Activated naive CD4-positive, alpha-beta T cell treated with anti-CD3 and anti-CD28 coated beads for 36 hours (primary cell): ENCODE results near the gene PIEZO1. TPM values are rescaled to one million over a fixed set of nuclear protein-coding genes. Genes with fewer than 3 reads are reported as not detected.
"Not testable (repeated sequence)": the region's sequence is repeated elsewhere in the genome, so short reads cannot be mapped to it uniquely, and the experiment has no call there.

ENCODE experiments used
- CTCF ChIA-PET: fragments of 350-600 bp; sonication (Branson Sonifier 250); formaldehyde crosslinking; loops from one replicate; lab custom pipeline; 2021; ENCODE audit warnings: antibody characterized with exemption; lab: Charles Lee
- DNase-seq: peaks from one replicate; pipeline ENCODE4 v3.0.0-alpha.2; 2020
- H3K27ac Mint-ChIP-seq: one replicate; pipeline ENCODE4 v1.8.0; 2021; ENCODE audit warnings: mild to moderate bottlenecking, mixed read lengths
- H3K27me3 Mint-ChIP-seq: one replicate; pipeline ENCODE4 v1.8.0; 2021; ENCODE audit warnings: low read depth, mixed read lengths
- H3K36me3 Mint-ChIP-seq: one replicate; pipeline ENCODE4 v1.8.0; 2021; ENCODE audit warnings: low read depth, mixed read lengths
- H3K4me1 Mint-ChIP-seq: one replicate; pipeline ENCODE4 v1.8.0; 2021; ENCODE audit warnings: low read depth, mixed read lengths
- H3K4me3 Mint-ChIP-seq: one replicate; pipeline ENCODE4 v1.8.0; 2021; ENCODE audit warnings: mild to moderate bottlenecking, moderate library complexity, mixed read lengths
- H3K9me3 Mint-ChIP-seq: one replicate; pipeline ENCODE4 v1.8.0; 2021; ENCODE audit warnings: mixed read lengths
- intact Hi-C: fragments of 100-400 bp; cut with micrococcal nuclease; formaldehyde crosslinking; loops from one replicate; pipeline ENCODE4 v1.15.1; 2023
- total RNA-seq, 2 experiments: library from RNA; stranded (reverse); gene quantifications; one replicate each; pipeline ENCODE4 v1.2.3, GENCODE V29; 2021

PIEZO1 gene
- total RNA-seq, 2 experiments from 2014 or later: 78.2 to 80.1 TPM

DNA sequence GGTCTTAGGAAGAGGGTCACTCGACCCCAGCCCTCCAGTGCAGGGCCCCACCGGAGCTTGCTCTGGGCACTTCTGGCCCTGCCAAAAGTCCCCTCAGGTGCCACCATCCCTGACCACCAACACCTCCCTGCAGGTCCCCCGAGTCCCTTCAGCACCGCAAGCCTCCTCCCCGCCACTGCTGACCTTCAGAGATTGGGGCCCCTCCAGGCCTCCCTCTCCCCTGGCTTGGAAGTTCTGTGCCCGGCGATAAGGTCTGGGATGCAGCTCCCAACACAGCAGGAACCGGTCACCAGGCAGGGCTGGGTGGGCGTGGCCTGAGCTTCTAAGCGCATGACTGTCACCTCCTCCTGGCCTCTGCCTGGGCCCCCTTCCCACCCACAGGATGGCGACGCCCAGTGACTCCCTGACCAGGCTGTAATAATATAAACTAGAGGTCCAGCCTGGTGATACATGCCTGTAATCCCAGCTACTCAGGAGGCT lies 11.2 kb downstream of the PIEZO1 start:
- CTCF ChIA-PET: no interaction called here
- no peak overlapping the region for H3K27ac Mint-ChIP-seq
- peaks cover 23% of the 10 kb centered on the region for H3K4me1 Mint-ChIP-seq
- no peak overlapping the region for H3K4me3 Mint-ChIP-seq
- no peaks in the 10 kb centered on the region for H3K36me3 Mint-ChIP-seq
- DNase-seq: no peak
- H3K27me3 Mint-ChIP-seq: no peaks in the 10 kb centered on the region
- H3K9me3 Mint-ChIP-seq: no peaks in the 10 kb centered on the region
- intact Hi-C loops: no loop called here

DNA sequence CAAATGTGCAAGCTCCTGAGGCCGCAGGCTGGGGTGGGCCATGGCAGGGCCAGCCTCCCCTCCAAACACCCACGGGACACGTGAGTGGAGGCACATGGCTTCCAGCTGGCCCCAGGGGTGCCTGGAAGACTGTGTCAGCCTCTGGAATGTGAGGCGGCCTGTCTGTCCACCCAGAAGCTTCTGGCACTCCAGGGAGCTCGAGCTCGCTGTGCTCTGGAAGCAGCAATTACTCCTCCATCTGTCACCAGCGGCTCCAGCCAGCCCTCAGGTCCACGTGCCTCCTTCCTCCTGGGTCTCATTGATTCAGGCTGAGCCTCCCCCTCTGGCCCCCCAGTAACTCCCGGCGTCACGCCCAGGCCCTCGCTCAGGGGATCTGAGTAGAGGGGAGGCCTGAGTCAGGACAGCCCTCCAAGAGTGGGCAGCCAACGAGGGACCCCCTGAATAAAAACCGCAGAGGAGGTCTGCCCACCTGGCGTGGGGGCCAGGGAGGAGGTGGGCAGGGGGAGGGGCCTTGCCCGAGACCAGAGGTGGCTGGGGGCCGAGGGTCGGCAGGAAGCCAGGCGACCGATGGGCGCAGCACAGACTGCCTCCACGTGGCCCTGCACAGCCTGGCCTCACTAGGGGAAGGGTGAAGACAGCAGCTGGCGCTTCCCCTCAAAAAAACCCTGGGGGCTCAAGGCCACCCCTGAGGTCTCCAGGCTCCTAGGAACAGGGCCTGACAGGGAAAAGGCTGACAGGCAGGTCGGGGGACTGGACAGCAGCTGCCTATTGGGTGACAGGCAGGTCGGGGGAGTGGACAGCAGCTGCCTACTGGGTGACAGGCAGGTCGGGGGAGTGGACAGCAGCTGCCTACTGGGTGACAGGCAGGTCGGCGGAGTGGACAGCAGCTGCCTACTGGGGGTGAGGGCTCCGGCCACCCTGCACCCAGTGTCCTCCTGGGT lies 11.9 kb downstream of the PIEZO1 start:
- Mint-ChIP-seq H3K27me3 (no peaks in the 10 kb centered on the region), H3K4me3 (no peak overlapping the region), H3K9me3 (no peaks in the 10 kb centered on the region), H3K4me1 (peaks cover 22% of the 10 kb centered on the region), H3K36me3 (no peaks in the 10 kb centered on the region), H3K27ac (no peak overlapping the region)
- intact Hi-C loops: no loop called here
- CTCF ChIA-PET: interaction anchor here (1.1 kb wide), 1 partner anchor 36 kb away, joined by 3 read pairs; no protein-coding TSS in a partner anchor
- DNase-seq: no peak

DNA sequence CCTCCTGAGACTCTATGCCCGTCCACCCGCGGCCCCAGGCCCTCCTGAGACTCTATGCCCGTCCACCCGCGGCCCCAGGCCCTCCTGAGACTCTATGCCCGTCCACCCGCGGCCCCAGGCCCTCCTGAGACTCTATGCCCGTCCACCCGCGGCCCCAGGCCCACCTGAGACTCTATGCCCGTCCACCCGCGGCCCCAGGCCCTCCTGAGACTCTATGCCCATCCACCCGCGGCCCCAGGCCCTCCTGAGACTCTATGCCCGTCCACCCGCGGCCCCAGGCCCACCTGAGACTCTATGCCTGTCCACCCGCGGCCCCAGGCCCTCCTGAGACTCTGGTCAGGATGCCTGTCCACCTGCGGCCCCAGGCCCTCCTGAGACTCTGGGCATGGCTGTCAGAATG lies 13.2 kb downstream of the PIEZO1 start:
- H3K4me3 Mint-ChIP-seq, H3K36me3 Mint-ChIP-seq, H3K27ac Mint-ChIP-seq, DNase-seq, intact Hi-C loops, H3K27me3 Mint-ChIP-seq, H3K9me3 Mint-ChIP-seq: not testable (repeated sequence)
- H3K4me1 Mint-ChIP-seq: peaks cover 26% of the 10 kb centered on the region
- CTCF ChIA-PET: interaction anchor here (1.1 to 1.5 kb wide), 2 partner anchors 9 to 34 kb away, joined by 3 to 5 read pairs; no protein-coding TSS in a partner anchor

DNA sequence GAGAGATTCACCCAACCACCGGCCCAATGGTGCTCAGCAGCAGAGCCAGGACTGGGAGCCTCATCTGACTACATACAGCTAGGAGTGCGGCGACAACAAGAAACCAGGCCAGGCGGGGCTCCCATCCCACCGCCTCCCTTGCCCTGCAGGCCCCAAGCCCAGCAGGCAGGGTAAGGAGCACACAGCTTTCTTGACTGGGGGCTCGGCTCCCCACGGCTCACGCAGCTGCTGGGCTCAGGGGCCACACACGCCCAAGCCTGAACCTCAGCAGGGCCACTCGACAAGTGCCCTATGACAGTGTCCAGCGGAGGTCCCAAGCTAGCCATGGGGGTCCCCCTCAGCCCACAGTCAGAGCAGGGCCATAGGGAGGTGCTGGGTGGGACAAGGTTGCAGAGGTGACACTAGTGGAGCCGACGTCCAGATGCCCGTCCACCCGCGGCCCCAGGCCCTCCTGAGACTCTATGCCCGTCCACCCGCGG lies 13.7 kb downstream of the PIEZO1 start:
- DNase-seq: no peak
- no peak overlapping the region for H3K4me3 Mint-ChIP-seq
- H3K36me3 Mint-ChIP-seq: no peaks in the 10 kb centered on the region
- H3K27ac Mint-ChIP-seq: no peak overlapping the region
- no peaks in the 10 kb centered on the region for H3K27me3 Mint-ChIP-seq
- peaks cover 28% of the 10 kb centered on the region for H3K4me1 Mint-ChIP-seq
- intact Hi-C loops: no loop called here
- no peaks in the 10 kb centered on the region for H3K9me3 Mint-ChIP-seq
- CTCF ChIA-PET: interaction anchor here (1.5 kb wide), 1 partner anchor 9 kb away, joined by 5 read pairs; no protein-coding TSS in a partner anchor

DNA sequence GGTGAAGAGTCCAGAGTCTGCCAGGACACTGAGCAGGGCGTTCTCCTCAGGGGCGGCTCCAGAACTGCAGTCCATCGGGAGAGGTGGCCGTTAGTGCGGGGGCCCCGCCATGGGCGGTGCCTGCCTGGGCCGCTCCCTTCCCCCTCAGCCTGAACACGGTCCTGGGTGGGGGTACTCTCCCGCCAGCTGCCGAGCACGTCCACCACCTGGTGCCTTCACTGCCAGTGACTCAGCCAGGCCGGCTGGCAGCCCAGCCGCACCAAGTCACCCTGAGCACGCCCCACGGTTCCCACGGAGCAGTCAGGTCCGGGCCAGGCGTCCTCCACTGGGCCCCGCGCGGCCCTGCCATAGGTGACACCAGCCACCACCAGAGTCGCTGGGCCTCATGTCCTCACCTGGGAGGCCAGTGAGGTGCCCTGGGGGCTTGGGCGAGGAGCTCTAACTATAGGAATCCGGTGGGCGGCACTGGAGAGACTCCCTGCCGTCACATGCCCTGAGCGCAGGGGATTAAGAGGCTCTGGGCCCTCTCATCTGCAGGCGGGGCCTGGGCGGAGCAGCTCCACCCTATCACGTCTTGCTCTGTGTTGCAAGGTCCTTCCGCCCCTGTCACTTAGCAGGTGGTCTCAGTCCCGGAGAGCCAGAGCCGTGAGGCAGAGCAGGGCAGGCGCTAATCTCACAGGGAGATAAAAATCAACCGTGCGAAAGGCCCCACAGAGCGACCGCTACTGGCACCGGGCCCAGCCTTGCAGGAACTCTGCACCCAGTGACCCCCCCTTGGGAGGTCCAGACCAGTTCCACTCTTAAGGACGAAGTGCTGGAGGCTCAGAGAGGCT lies 14.3 kb downstream of the PIEZO1 start:
- H3K27ac Mint-ChIP-seq: no peak overlapping the region
- no peaks in the 10 kb centered on the region for H3K27me3 Mint-ChIP-seq
- H3K4me3 Mint-ChIP-seq: no peak overlapping the region
- CTCF ChIA-PET: interaction anchor here (1.5 kb wide), 1 partner anchor 10 kb away, joined by 5 read pairs; no protein-coding TSS in a partner anchor
- H3K36me3 Mint-ChIP-seq: no peaks in the 10 kb centered on the region
- intact Hi-C loops: no loop called here
- no peaks in the 10 kb centered on the region for H3K9me3 Mint-ChIP-seq
- DNase-seq: no peak
- peaks cover 30% of the 10 kb centered on the region for H3K4me1 Mint-ChIP-seq

DNA sequence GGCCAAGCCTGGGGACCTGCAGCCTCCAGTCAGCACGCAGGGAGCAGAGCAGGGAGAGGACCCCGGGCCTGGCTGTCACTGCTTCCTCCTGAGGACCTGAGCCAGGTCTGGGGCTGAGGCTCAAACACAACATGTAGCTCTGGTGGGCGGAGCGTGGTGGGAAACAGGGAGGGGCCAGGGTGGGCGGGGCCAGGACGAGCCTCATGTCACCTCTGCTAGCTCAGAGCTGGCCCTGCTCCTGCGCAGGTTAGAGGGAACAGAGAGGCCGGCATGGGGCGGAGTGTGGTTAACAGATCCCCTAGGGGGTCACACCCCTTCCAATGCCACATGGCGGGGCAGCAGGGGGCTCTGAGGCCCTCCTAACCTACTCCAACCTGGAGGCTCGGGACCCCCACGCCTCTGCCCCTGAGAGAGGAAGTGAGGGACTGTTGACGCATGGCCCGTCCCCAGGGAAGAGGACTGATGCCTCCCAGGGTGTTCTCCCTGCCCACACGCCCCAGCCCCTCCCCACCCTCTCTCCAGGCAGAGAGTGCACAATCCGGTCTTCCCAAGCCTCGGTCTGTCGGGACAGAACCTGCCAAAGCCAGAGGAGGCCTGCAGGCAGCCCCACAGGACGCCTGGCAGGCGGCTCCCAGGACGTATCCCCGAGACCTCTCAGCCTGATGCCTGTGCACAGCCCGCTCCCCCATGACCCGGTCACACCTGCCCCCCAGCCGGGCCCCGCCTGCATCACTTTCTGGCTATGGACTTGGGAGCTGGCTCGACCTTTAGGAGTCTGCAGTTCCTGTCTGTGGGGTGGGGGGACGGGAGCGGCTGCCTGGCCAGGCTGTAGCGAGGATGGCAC lies 15.2 kb downstream of the PIEZO1 start:
- DNase-seq: no peak
- H3K4me1 Mint-ChIP-seq: peaks cover 30% of the 10 kb centered on the region
- H3K9me3 Mint-ChIP-seq: no peaks in the 10 kb centered on the region
- H3K27me3 Mint-ChIP-seq: no peaks in the 10 kb centered on the region
- H3K4me3 Mint-ChIP-seq: no peak overlapping the region
- CTCF ChIA-PET: no interaction called here
- no peak overlapping the region for H3K27ac Mint-ChIP-seq
- intact Hi-C loops: no loop called here
- H3K36me3 Mint-ChIP-seq: no peaks in the 10 kb centered on the region

DNA sequence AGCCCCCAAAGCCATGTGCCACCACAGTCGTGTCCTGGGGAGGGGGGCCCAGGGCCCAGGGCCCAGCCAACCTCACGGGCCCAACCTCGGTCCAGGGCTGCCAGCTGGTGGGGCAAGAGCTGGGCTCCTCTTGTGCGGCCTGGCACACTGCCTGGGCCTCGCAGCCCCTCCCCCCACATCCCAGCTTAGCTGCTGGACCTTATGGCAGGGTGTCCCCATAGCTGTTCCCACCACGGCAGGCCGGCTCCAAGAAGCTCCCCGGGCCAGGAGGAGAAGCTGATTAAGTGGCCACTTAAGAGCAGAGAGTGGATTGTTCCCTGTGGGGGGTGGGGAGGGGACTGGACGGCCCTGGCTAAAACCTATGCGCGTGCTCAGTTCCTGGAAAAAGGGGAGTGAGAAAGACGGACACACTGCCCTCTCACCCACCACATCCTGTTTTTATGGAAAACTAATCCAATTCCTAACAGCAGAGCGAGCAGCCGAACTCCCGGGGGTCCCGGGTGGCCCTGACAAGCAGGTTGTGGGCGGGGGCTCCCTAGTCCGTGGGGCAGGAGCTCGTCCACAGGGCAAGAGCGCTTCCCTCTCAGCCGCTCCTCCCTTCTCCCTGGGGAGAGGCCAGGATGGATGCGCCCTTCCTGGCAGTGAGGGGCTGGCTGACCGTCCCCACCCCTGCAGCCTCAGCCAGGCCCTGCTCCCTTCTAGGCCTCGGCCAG lies 16.8 kb downstream of the PIEZO1 start:
- CTCF ChIA-PET: no interaction called here
- Mint-ChIP-seq H3K27me3 (no peaks in the 10 kb centered on the region), H3K36me3 (peaks cover 1% of the 10 kb centered on the region), H3K4me3 (no peak overlapping the region), H3K27ac (no peak overlapping the region), H3K9me3 (no peaks in the 10 kb centered on the region), H3K4me1 (peaks cover 27% of the 10 kb centered on the region)
- no peak for DNase-seq
- intact Hi-C loops: no loop called here

DNA sequence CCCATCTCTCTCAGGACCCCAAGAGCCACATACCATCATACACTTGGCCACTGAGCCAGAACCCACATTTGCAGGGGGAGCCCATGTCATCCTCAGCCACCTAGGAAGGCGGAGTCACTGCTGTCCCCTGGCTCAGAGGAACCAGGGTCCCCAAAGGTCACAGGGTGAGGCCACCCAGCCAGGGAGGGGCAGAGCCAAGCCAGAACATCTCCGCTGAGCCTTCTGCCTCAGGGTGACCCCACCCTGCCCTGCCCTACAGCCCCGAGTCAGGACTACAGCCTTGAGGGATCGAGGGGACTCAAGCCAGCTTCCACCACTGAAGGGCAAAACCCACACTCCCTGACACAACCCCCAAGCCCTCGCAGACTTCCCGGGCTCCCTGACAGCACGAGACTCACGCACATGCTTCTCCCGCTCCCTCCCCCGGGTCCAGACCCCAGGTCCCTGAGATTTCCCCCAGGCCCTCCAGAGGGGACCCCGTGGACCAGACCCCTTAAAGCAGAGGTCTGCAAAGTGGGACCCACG lies 17.4 kb downstream of the PIEZO1 start:
- H3K4me1 Mint-ChIP-seq: peaks cover 27% of the 10 kb centered on the region
- no peaks in the 10 kb centered on the region for H3K27me3 Mint-ChIP-seq
- no peak overlapping the region for H3K4me3 Mint-ChIP-seq
- intact Hi-C loops: no loop called here
- no peak for DNase-seq
- peaks cover 1% of the 10 kb centered on the region for H3K36me3 Mint-ChIP-seq
- CTCF ChIA-PET: interaction anchor here (1.0 to 1.1 kb wide), 2 partner anchors 25 to 30 kb away, joined by 3 to 4 read pairs; no protein-coding TSS in a partner anchor
- no peaks in the 10 kb centered on the region for H3K9me3 Mint-ChIP-seq
- H3K27ac Mint-ChIP-seq: no peak overlapping the region

DNA sequence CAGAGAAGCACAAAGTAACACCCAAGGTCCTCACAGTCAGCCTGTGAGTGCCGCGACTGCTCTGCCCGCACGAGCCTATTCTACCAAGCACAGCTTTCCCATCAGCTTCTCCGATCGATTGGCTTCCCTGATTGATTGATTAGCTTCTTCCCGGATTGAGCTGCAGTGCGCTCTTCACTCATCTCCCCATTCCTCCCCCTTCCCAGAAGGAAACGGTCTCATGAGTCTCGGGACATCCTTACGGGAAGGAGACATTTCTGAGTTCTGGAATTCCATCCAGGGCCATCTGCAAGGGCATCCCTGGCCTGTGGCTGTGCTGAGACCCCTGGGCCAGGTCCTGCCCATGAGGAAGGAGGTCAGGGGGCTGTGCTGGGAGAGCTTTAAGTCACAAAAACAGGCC lies 18.0 kb downstream of the PIEZO1 start:
- Mint-ChIP-seq H3K9me3 (no peaks in the 10 kb centered on the region), H3K4me1 (peaks cover 27% of the 10 kb centered on the region), H3K36me3 (peaks cover 1% of the 10 kb centered on the region), H3K27me3 (no peaks in the 10 kb centered on the region), H3K27ac (no peak overlapping the region), H3K4me3 (no peak overlapping the region)
- CTCF ChIA-PET: interaction anchor here (1.0 to 1.2 kb wide), 3 partner anchors 24 to 29 kb away, joined by 3 to 4 read pairs (median 3); no protein-coding TSS in a partner anchor
- intact Hi-C loops: no loop called here
- no peak for DNase-seq

DNA sequence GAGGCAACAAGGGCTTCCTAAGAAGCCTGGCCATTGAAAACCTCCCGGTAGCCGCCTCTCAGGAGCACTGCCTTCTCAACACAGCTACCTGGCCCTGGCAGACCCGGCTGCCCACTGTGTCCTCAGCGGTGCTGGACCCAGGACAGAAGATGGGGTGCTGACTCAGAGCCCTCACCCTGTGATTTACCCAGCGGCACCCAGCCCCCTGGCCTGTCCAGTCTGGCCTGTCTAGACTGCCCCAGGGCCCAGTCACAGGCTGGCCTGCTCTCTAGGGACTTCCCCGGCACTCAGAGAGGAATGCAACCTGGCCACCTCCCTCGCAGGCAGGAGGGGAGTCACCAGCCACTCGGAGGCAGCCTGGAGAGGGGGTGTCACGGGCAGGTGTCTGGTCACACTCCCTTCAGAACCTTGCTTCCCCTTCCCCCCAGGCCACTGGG lies 20.1 kb downstream of the PIEZO1 start:
- Mint-ChIP-seq H3K27me3 (no peaks in the 10 kb centered on the region), H3K4me1 (peaks cover 21% of the 10 kb centered on the region), H3K27ac (no peak overlapping the region), H3K4me3 (no peak overlapping the region), H3K9me3 (no peaks in the 10 kb centered on the region), H3K36me3 (peaks cover 1% of the 10 kb centered on the region)
- DNase-seq: no peak
- CTCF ChIA-PET: no interaction called here
- intact Hi-C loops: no loop called here

DNA sequence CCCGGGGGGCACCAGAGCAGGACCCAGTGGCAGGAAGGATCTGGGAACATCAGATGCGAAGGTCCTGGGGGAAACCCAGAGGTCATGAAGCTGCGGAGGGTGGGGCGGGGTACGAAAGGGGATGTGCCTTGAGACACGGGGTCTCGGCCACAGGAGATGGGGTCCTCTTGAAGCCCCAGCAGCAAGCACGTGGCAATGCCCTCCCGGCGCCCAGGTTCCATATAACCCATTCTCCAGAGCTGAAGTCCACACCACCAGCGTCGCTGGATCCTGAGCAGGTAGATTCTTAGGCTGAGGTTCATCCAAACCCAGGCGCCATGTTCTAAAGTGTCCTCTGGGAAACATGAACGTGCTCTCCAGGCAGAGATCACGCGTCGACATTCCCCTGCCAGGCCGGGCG lies 20.9 kb downstream of the PIEZO1 start:
- no peaks in the 10 kb centered on the region for H3K27me3 Mint-ChIP-seq
- H3K9me3 Mint-ChIP-seq: no peaks in the 10 kb centered on the region
- peaks cover 19% of the 10 kb centered on the region for H3K4me1 Mint-ChIP-seq
- no peak overlapping the region for H3K27ac Mint-ChIP-seq
- DNase-seq: no peak
- no peak overlapping the region for H3K4me3 Mint-ChIP-seq
- H3K36me3 Mint-ChIP-seq: peaks cover 1% of the 10 kb centered on the region
- intact Hi-C loops: no loop called here
- CTCF ChIA-PET: no interaction called here
